Loucy (cell line): ENCODE measurements around the gene AP1M1.

Source experiments
- H2AFZ ChIP-seq: fragments of 200-600 bp; sonication (generic); 2 replicates; pipeline ENCODE4 v1.6.0; 2016; ENCODE audit warnings: antibody characterized with exemption, mild to moderate bottlenecking, low read length, moderate library complexity
- H3F3A ChIP-seq: fragments of 200-600 bp; 2 replicates; pipeline ENCODE4 v1.6.0; 2016; ENCODE audit warnings: antibody characterized with exemption, low read depth, mild to moderate bottlenecking
- H3K27me3 ChIP-seq: fragments of 200-600 bp; sonication (generic); 2 replicates; pipeline ENCODE4 v1.6.1; 2014; ENCODE audit warnings: low read length, mild to moderate bottlenecking; ENCODE audit not compliant: insufficient read depth, poor library complexity, severe bottlenecking
- H3K36me3 ChIP-seq: fragments of 200-600 bp; sonication (generic); 2 replicates; pipeline ENCODE4 v1.6.1; 2016; ENCODE audit warnings: low read length; ENCODE audit not compliant: insufficient read depth
- H3K4me1 ChIP-seq: fragments of 200-600 bp; sonication (generic); 2 replicates; pipeline ENCODE4 v1.5.1; 2014; ENCODE audit warnings: low read length, mild to moderate bottlenecking; ENCODE audit not compliant: insufficient read depth, poor library complexity, severe bottlenecking
- H3K4me2 ChIP-seq: fragments of 200-600 bp; sonication (generic); 2 replicates; pipeline ENCODE4 v1.6.0; 2014; ENCODE audit warnings: antibody characterized with exemption, low read length, low read depth, mild to moderate bottlenecking; ENCODE audit not compliant: poor library complexity, severe bottlenecking
- H3K4me3 ChIP-seq: fragments of 200-600 bp; sonication (generic); 2 replicates; pipeline ENCODE4 v1.5.1; 2014; ENCODE audit warnings: low read length, mild to moderate bottlenecking, mixed read lengths; ENCODE audit not compliant: poor library complexity, severe bottlenecking
- H3K79me2 ChIP-seq: fragments of 200-600 bp; sonication (generic); 2 replicates; pipeline ENCODE4 v1.6.1; 2014; ENCODE audit warnings: low read length; ENCODE audit not compliant: insufficient read depth
- H3K9ac ChIP-seq: fragments of 200-600 bp; sonication (generic); 2 replicates; pipeline ENCODE4 v1.6.0; 2014; ENCODE audit warnings: mild to moderate bottlenecking, low read depth, low read length, moderate library complexity; ENCODE audit not compliant: poor library complexity, severe bottlenecking
- H3K9me2 ChIP-seq: fragments of 200-600 bp; sonication (generic); replicated peaks from 2 replicates; pipeline ENCODE4 v1.6.1; 2016; ENCODE audit warnings: low read depth, low read length, mixed read lengths
- H3K9me3 ChIP-seq: fragments of 200-600 bp; sonication (generic); 2 replicates; pipeline ENCODE4 v1.6.1; 2014; ENCODE audit warnings: mild to moderate bottlenecking, antibody characterized with exemption, low read length, low read depth; ENCODE audit not compliant: insufficient read depth
- H4K20me1 ChIP-seq: fragments of 200-600 bp; sonication (generic); 2 replicates; pipeline ENCODE4 v1.6.0; 2014; ENCODE audit warnings: antibody characterized with exemption, low read length, mild to moderate bottlenecking; ENCODE audit not compliant: insufficient read depth, poor library complexity, severe bottlenecking
- EZH2phosphoT487 ChIP-seq: fragments of 200-600 bp; IDR thresholded peaks from 2 replicates; pipeline ENCODE4 v1.6.1; 2018; ENCODE audit warnings: antibody characterized with exemption, mild to moderate bottlenecking, moderate library complexity, borderline replicate concordance
- TF ChIP-seq, protein P1 (sequence below): fragments of 200-600 bp; sonication (generic); conservative IDR thresholded peaks from 2 replicates; pipeline ENCODE4 v1.5.1; 2014; ENCODE audit warnings: mild to moderate bottlenecking, antibody characterized with exemption, low read length

AP1M1 gene

DNA sequence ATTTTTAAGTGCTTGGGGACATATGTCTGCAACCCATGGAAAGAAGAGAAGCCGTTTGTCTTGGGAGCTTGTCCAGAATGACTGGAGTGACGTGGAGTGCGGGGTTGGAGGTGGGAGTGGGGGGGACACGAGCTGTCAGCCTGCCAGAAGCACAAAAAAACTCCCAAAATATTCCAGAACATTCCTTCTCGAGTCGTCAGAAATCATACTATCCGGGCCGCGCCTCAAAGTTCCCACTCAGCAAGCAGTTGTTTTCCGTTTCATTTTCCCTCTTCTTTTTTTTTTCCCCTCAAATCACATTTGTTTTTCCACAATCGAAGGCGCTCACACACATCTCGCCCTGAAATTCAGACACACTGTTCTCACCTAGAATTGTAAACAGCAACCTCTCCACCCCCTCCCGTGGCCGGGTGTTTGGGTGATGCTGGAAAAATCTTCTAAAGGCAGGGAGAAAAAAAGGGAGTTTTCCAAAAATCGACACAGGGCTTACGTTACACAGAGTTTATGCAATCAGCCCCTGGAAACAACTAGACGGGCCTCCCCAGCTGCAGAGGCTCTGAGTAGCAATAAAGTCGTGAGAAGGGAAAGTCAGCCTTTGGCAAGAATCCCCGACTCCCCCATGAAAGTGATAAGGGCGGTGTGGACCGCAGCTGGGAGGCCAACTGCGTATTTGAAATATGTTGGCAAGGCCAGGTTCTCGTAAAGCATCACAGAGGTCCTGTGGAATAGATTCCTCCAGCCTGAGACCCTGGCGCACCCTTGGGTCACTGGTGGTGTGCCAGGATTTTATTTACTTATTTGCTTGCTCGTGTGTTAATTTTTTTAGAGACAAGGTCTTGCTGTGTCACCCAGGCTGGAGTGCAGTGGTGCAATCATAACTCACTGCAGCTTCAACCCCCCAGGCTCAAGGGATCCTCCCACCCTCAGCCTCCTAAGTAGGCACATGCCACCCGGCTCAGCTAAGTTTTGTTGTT is 95.7 kb downstream of the AP1M1 start:
- H3K9me2 ChIP-seq, result no peaks in the 10 kb centered on the region
- H2AFZ ChIP-seq, result no peak overlapping the region
- TF ChIP-seq EZH2phosphoT487, result no peak
- TF ChIP-seq, protein P1, sequence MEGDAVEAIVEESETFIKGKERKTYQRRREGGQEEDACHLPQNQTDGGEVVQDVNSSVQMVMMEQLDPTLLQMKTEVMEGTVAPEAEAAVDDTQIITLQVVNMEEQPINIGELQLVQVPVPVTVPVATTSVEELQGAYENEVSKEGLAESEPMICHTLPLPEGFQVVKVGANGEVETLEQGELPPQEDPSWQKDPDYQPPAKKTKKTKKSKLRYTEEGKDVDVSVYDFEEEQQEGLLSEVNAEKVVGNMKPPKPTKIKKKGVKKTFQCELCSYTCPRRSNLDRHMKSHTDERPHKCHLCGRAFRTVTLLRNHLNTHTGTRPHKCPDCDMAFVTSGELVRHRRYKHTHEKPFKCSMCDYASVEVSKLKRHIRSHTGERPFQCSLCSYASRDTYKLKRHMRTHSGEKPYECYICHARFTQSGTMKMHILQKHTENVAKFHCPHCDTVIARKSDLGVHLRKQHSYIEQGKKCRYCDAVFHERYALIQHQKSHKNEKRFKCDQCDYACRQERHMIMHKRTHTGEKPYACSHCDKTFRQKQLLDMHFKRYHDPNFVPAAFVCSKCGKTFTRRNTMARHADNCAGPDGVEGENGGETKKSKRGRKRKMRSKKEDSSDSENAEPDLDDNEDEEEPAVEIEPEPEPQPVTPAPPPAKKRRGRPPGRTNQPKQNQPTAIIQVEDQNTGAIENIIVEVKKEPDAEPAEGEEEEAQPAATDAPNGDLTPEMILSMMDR, result no peak
- peaks cover 4% of the 10 kb centered on the region for H3K4me1 ChIP-seq
- no peak overlapping the region for H3K4me3 ChIP-seq
- H4K20me1 ChIP-seq, result no peaks in the 10 kb centered on the region
- H3K79me2 ChIP-seq, result no peaks in the 10 kb centered on the region
- H3K4me2 ChIP-seq, result no peak overlapping the region
- no peaks in the 10 kb centered on the region for H3K9me3 ChIP-seq
- H3K36me3 ChIP-seq, result no peaks in the 10 kb centered on the region
- H3F3A ChIP-seq, result no peaks in the 10 kb centered on the region
- no peaks in the 10 kb centered on the region for H3K27me3 ChIP-seq
- H3K9ac ChIP-seq, result no peak overlapping the region

DNA sequence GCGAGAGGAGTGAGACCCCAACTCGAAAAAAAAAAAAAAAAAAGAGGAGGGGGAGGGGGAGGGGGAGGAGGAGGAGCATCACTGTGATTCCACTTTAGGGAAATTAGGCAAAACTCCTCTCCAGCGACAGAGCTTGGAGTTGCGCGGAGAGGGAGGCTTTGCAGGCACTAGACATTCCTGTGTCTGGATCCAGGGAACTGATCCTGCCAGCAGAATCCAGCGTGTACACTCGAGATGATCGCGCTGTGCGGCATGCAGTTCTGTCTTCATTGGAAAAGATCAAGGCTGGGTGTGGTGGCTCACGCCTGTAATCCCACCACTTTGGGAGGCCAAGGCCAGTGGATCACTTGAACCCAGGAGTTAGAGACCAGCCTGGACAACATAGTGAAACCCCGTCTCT is 97.3 kb downstream of the AP1M1 start:
- no peak overlapping the region for H3K4me2 ChIP-seq
- no peaks in the 10 kb centered on the region for H3F3A ChIP-seq
- no peak overlapping the region for H2AFZ ChIP-seq
- H3K27me3 ChIP-seq, result no peaks in the 10 kb centered on the region
- no peaks in the 10 kb centered on the region for H3K9me2 ChIP-seq
- no peak overlapping the region for H3K4me3 ChIP-seq
- TF ChIP-seq EZH2phosphoT487, result no peak
- TF ChIP-seq, protein P1, result no peak
- no peak overlapping the region for H3K9ac ChIP-seq
- H4K20me1 ChIP-seq, result no peaks in the 10 kb centered on the region
- no peaks in the 10 kb centered on the region for H3K9me3 ChIP-seq
- no peaks in the 10 kb centered on the region for H3K36me3 ChIP-seq
- H3K79me2 ChIP-seq, result no peaks in the 10 kb centered on the region
- no peaks in the 10 kb centered on the region for H3K4me1 ChIP-seq
